Nephron (organoid): Measurements from ENCODE around the gene SLC12A7.

ENCODE experiments used
- H3K27ac Mint-ChIP-seq, 3 experiments: 2 replicates each; pipeline ENCODE4 v1.8.0; 2020; ENCODE audit warnings: mixed read lengths in 3 of 3, mild to moderate bottlenecking in 2 of 3, moderate library complexity in 1 of 3
- H3K27me3 Mint-ChIP-seq: 2 replicates; pipeline ENCODE4 v1.8.0; 2021; ENCODE audit warnings: low read depth, mild to moderate bottlenecking, moderate library complexity, mixed read lengths
- H3K36me3 Mint-ChIP-seq: 2 replicates; pipeline ENCODE4 v1.8.0; 2020; ENCODE audit warnings: low read depth, mixed read lengths
- H3K4me1 Mint-ChIP-seq: 2 replicates; pipeline ENCODE4 v1.8.0; 2020; ENCODE audit warnings: mixed read lengths
- H3K4me3 Mint-ChIP-seq, 3 experiments: 2 replicates each; pipeline ENCODE4 v1.8.0; 2020; ENCODE audit warnings: mild to moderate bottlenecking in 3 of 3, mixed read lengths in 3 of 3, moderate library complexity in 2 of 3
- H3K9me3 Mint-ChIP-seq: 2 replicates; pipeline ENCODE4 v1.8.0; 2020; ENCODE audit warnings: mixed read lengths
- CTCF ChIP-seq, 3 experiments: fragments of 200-600 bp; sonication (generic); IDR thresholded peaks; one replicate each; pipeline ENCODE4 v1.5.0; 2021; ENCODE audit warnings: antibody characterized with exemption in 3 of 3; ENCODE audit not compliant: unreplicated experiment in 3 of 3

SLC12A7 gene

GRCh38 chr5:1054018-1054798 is 57.7 kb downstream of the SLC12A7 start:
- peaks cover 10% of the 10 kb centered on the region for H3K4me1 Mint-ChIP-seq
- H3K27me3 Mint-ChIP-seq: no peaks in the 10 kb centered on the region
- no peak overlapping the region for H3K27ac Mint-ChIP-seq
- no peak overlapping the region for H3K4me3 Mint-ChIP-seq
- peaks cover 19% of the 10 kb centered on the region for H3K36me3 Mint-ChIP-seq
- TF ChIP-seq CTCF (IDR thresholded peaks at IDR 0.05; ENCODE audit: unreplicated experiment in 3 of 3): no peak
- H3K9me3 Mint-ChIP-seq: no peaks in the 10 kb centered on the region

- TF ChIP-seq CTCF (IDR thresholded peaks at IDR 0.05; ENCODE audit: unreplicated experiment in 3 of 3): no peak
- Mint-ChIP-seq H3K4me1 (peaks cover 10% of the 10 kb centered on the region), H3K4me3 (no peak overlapping the region), H3K27ac (no peak overlapping the region), H3K27me3 (no peaks in the 10 kb centered on the region), H3K36me3 (peaks cover 19% of the 10 kb centered on the region), H3K9me3 (no peaks in the 10 kb centered on the region)
These were observed 58.4 kb downstream of the SLC12A7 start for GRCh38 chr5:1053391-1054017.

GRCh38 chr5:1052641-1053390 is 59.0 kb downstream of the SLC12A7 start:
- no peaks in the 10 kb centered on the region for H3K9me3 Mint-ChIP-seq
- H3K4me1 Mint-ChIP-seq: peaks cover 10% of the 10 kb centered on the region
- peaks cover 19% of the 10 kb centered on the region for H3K36me3 Mint-ChIP-seq
- no peak for TF ChIP-seq CTCF (IDR thresholded peaks at IDR 0.05; ENCODE audit: unreplicated experiment in 3 of 3)
- H3K4me3 Mint-ChIP-seq: no peak overlapping the region
- H3K27ac Mint-ChIP-seq: no peak overlapping the region
- H3K27me3 Mint-ChIP-seq: no peaks in the 10 kb centered on the region

GRCh38 chr5:1052076-1052475 is 59.8 kb downstream of the SLC12A7 start:
- Mint-ChIP-seq H3K36me3 (peaks cover 19% of the 10 kb centered on the region), H3K27ac (no peak overlapping the region), H3K4me1 (peaks cover 10% of the 10 kb centered on the region), H3K9me3 (no peaks in the 10 kb centered on the region), H3K4me3 (no peak overlapping the region), H3K27me3 (no peaks in the 10 kb centered on the region)
- no peak for TF ChIP-seq CTCF (IDR thresholded peaks at IDR 0.05; ENCODE audit: unreplicated experiment in 3 of 3)

- Mint-ChIP-seq H3K4me1 (peaks cover 10% of the 10 kb centered on the region), H3K4me3 (no peak overlapping the region), H3K9me3 (no peaks in the 10 kb centered on the region), H3K36me3 (peaks cover 19% of the 10 kb centered on the region), H3K27ac (no peak overlapping the region), H3K27me3 (no peaks in the 10 kb centered on the region)
- no peak for TF ChIP-seq CTCF (IDR thresholded peaks at IDR 0.05; ENCODE audit: unreplicated experiment in 3 of 3)
These were observed 60.5 kb downstream of the SLC12A7 start for GRCh38 chr5:1051366-1051720.
